Nephron progenitor cell (in vitro differentiated cells): ENCODE data around the gene C12orf50.

ENCODE experiments used
- DNase-seq: peaks from one replicate; pipeline ENCODE4 v3.0.0; 2021
- H3K27ac Mint-ChIP-seq: 2 replicates; pipeline ENCODE4 v1.8.0; 2021; ENCODE audit warnings: mild to moderate bottlenecking, moderate library complexity, mixed read lengths
- H3K27me3 Mint-ChIP-seq: 2 replicates; pipeline ENCODE4 v1.8.0; 2021; ENCODE audit warnings: mild to moderate bottlenecking, low read depth, mixed read lengths; ENCODE audit not compliant: poor library complexity
- H3K36me3 Mint-ChIP-seq: 2 replicates; pipeline ENCODE4 v1.8.0; 2021; ENCODE audit warnings: low read depth, mixed read lengths
- H3K4me1 Mint-ChIP-seq: 2 replicates; pipeline ENCODE4 v1.8.0; 2021; ENCODE audit warnings: mixed read lengths
- H3K4me3 Mint-ChIP-seq: 2 replicates; pipeline ENCODE4 v1.8.0; 2021; ENCODE audit warnings: mild to moderate bottlenecking, moderate library complexity, mixed read lengths
- H3K9me3 Mint-ChIP-seq: 2 replicates; pipeline ENCODE4 v1.8.0; 2021; ENCODE audit warnings: mild to moderate bottlenecking, moderate library complexity, mixed read lengths
- TF ChIP-seq, protein P1 (sequence below): fragments of 200-600 bp; sonication (generic); IDR thresholded peaks from 2 replicates; pipeline ENCODE4 v1.5.0; 2021; ENCODE audit warnings: antibody characterized with exemption

C12orf50 gene

DNA sequence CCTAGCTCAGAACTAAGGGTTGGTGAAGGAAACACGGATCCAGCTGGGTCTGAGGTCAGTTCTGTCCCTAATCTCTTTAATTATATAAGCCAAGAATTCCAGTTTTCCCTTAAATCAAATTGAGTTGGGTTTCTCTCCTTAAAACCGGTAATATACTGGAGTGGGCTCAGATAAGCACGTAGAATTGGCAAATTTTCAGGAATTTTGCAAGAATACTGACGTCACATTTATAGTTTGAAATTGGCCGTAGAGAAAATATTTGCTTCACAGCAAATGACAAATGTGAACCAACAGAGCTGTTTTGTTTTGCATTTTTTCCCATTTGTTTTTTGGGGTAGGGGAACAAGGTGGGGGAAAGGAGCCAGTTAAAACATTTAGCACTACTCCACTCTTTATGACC lies 17.4 kb downstream of the C12orf50 start:
- DNase-seq: no peak
- Mint-ChIP-seq H3K27me3 (no peaks in the 10 kb centered on the region), H3K36me3 (no peaks in the 10 kb centered on the region), H3K27ac (no peak overlapping the region), H3K9me3 (peaks cover 4% of the 10 kb centered on the region), H3K4me1 (no peaks in the 10 kb centered on the region), H3K4me3 (no peak overlapping the region)
- TF ChIP-seq, protein P1, sequence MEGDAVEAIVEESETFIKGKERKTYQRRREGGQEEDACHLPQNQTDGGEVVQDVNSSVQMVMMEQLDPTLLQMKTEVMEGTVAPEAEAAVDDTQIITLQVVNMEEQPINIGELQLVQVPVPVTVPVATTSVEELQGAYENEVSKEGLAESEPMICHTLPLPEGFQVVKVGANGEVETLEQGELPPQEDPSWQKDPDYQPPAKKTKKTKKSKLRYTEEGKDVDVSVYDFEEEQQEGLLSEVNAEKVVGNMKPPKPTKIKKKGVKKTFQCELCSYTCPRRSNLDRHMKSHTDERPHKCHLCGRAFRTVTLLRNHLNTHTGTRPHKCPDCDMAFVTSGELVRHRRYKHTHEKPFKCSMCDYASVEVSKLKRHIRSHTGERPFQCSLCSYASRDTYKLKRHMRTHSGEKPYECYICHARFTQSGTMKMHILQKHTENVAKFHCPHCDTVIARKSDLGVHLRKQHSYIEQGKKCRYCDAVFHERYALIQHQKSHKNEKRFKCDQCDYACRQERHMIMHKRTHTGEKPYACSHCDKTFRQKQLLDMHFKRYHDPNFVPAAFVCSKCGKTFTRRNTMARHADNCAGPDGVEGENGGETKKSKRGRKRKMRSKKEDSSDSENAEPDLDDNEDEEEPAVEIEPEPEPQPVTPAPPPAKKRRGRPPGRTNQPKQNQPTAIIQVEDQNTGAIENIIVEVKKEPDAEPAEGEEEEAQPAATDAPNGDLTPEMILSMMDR: no peak

GRCh38 chr12:88006351-88006750 lies 22.9 kb downstream of the C12orf50 start:
- no peaks in the 10 kb centered on the region for H3K36me3 Mint-ChIP-seq
- H3K27ac Mint-ChIP-seq: no peak overlapping the region
- H3K27me3 Mint-ChIP-seq: no peaks in the 10 kb centered on the region
- H3K4me1 Mint-ChIP-seq: no peaks in the 10 kb centered on the region
- peaks cover 6% of the 10 kb centered on the region for H3K9me3 Mint-ChIP-seq
- H3K4me3 Mint-ChIP-seq: no peak overlapping the region
- DNase-seq: no peak
- TF ChIP-seq, protein P1: no peak

DNA sequence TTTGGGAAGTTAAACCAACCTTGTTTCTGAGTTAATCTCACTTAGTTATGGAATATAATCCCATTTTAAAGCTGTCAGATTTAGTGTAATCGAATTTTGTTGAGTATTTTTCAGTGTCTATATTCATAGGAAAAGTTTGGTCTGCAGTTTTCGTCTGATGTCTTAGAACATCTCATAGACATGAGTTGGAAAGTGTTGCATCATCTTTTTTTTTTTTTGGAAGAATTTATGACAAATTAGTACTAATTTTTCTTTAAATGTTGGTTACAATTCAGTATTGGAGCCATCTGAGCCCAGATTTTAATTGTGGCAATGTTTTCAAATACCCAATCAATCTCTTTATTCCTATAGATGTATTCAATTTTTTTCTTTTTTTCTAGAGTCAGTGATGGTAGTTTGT lies 27.9 kb downstream of the C12orf50 start:
- Mint-ChIP-seq H3K4me3 (no peak overlapping the region), H3K36me3 (no peaks in the 10 kb centered on the region), H3K27me3 (no peaks in the 10 kb centered on the region), H3K4me1 (no peaks in the 10 kb centered on the region), H3K27ac (no peak overlapping the region), H3K9me3 (peaks cover 6% of the 10 kb centered on the region)
- DNase-seq: no peak
- TF ChIP-seq, protein P1: no peak

DNA sequence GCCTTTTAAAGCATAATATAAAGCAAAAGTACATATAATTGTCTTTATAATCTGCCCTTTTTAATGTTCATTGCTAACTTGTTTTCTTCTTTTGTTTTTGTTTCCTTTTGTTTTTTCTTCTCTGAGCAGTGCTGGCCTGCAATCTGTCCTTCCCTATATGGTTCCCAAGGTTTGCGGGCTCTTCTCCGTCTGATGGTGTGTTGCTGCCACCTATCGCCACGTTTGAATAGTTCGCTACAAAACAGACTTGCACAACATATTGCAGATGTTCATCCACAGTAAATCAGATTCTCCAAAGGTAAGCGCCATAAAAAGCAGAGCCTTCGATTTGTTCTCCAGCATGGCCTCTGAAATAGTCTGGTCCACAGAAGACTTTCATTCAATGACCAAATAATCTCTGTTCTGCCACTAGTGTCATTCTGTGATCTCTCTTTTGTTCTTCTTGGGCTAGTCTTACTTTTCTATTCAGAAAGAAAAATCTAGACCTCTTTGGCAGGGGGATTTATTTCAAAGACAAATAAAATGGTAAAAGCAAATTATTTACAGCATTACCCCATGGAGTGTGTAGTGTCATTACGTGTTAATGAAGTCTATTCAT lies 33.5 kb downstream of the C12orf50 start:
- no peak overlapping the region for H3K4me3 Mint-ChIP-seq
- no peaks in the 10 kb centered on the region for H3K36me3 Mint-ChIP-seq
- no peaks in the 10 kb centered on the region for H3K4me1 Mint-ChIP-seq
- no peak overlapping the region for H3K27ac Mint-ChIP-seq
- TF ChIP-seq, protein P1: peak; percentile 79
- H3K9me3 Mint-ChIP-seq: no peaks in the 10 kb centered on the region
- DNase-seq: peak; percentile 66
- no peaks in the 10 kb centered on the region for H3K27me3 Mint-ChIP-seq

GRCh38 chr12:87991483-87991882 lies 37.7 kb downstream of the C12orf50 start:
- DNase-seq: no peak
- no peaks in the 10 kb centered on the region for H3K36me3 Mint-ChIP-seq
- H3K4me1 Mint-ChIP-seq: no peaks in the 10 kb centered on the region
- TF ChIP-seq, protein P1: no peak
- H3K27me3 Mint-ChIP-seq: no peaks in the 10 kb centered on the region
- no peak overlapping the region for H3K27ac Mint-ChIP-seq
- H3K4me3 Mint-ChIP-seq: no peak overlapping the region
- H3K9me3 Mint-ChIP-seq: no peaks in the 10 kb centered on the region

GRCh38 chr12:87988534-87988933 lies 40.7 kb downstream of the C12orf50 start:
- TF ChIP-seq, protein P1: no peak
- no peak overlapping the region for H3K27ac Mint-ChIP-seq
- H3K4me3 Mint-ChIP-seq: no peak overlapping the region
- no peaks in the 10 kb centered on the region for H3K4me1 Mint-ChIP-seq
- no peaks in the 10 kb centered on the region for H3K36me3 Mint-ChIP-seq
- no peak for DNase-seq
- no peaks in the 10 kb centered on the region for H3K27me3 Mint-ChIP-seq
- H3K9me3 Mint-ChIP-seq: no peaks in the 10 kb centered on the region
